GM21786 (cell line): ENCODE results near the gene XK.
A peak's percentile ranks its signal among the peaks of the same experiment; 100 is the strongest.
"Not testable (repeated sequence)": the region's sequence is repeated elsewhere in the genome, so short reads cannot be mapped to it uniquely, and the experiment has no call there.

Source experiments
- ATAC-seq: cut with Tn5 transposase; IDR thresholded peaks from one replicate; pipeline ENCODE4 v1.9.1; 2021; ENCODE audit not compliant: unreplicated experiment

Gene XK

GRCh38 chrX:37685381-37686359 is at the start of gene XK:
Gene XK, plus strand, starts transcription at chrX:37685791. Its CDS starts 171 bp downstream, at chrX:37685962.
- ATAC-seq, result no peak

DNA sequence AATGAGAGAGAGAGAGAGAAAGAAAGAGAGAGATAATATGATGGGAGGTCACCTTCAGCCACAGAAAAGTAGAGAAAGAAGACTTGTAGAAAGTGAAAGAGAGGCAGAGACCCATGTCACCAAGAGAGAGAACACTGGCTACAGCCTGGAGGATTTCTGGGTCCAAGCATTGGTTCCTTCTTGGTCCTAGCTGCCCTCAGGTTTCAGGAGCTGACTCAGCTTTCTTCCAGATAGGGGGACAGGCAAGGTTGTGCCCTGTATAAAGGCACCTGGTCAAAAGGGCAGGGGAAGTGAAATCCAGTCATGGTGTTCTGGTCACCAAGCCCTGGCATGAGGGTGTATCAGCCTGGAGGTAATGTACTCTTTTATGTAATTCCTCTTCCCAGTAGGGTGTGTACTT is 47.5 kb upstream of the XK start:
- ATAC-seq, result no peak

GRCh38 chrX:37640142-37640541 is 45.4 kb upstream of the XK start:
- no peak for ATAC-seq

GRCh38 chrX:37641859-37642258 is 43.7 kb upstream of the XK start:
- ATAC-seq, result no peak

DNA sequence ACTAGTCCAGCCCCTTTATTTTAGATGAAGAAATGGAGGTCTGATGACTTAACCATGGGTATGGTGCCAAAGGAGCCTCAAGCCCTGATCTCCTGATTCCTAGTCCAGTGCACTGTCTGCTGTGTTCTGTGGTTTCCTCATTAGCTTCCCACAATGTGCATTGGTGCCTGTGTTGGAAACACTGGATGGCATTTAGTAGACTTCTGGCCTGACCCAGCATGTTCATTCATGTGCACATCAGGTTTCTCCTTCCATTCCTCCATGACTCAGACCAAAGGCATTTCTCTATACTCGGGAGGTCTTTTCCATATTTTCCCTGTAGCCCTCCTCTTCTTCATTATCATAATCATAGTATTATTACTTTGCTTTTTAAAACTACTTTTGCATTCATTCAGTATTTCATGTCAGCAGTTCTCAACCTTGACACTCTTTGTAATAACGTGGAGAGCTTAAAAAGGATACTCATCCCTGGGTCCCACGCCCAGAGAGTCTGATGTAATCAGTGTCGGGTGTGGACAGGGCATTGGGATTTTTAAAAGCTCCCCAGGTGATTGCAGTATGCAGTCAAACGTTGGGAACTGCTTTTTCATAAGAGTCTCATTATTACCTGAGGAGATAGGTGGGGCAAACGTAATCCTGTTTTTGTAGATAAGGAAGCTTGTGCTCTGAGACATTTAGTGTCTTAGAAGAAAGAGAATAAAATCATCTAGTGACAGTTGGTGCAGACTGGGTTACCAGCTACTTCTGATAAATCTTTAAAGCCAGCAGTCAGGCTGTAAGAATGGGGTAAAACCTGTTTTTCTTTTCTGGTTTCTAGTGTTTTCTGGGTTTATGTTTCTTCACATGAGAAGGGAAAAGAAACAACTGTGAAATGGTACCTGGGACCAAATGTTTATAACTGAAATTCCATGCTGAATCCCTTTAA is 40.9 kb upstream of the XK start:
- ATAC-seq, result no peak

- no peak for ATAC-seq
Observed at GRCh38 chrX:37646254-37646653, 39.3 kb upstream of the XK start.

DNA sequence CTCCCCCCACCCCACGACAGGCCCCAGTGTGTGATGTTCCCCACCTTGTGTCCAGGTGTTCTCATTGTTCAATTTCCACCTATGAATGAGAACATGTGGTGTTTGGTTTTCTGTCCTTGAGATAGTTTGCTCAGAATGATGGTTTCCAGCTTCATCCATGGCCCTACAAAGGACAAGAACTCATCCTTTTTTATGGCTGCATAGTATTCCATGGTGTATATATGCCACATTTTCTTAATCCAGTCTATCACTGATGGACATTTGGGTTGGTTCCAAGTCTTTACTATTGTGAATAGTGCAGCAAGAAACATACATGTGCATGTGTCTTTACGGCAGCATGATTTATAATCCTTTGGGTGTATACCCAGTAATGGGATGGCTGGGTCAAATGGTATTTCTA is 34.7 kb upstream of the XK start:
- not testable (repeated sequence) for ATAC-seq

GRCh38 chrX:37651921-37652452 is 33.6 kb upstream of the XK start:
- no peak for ATAC-seq

DNA sequence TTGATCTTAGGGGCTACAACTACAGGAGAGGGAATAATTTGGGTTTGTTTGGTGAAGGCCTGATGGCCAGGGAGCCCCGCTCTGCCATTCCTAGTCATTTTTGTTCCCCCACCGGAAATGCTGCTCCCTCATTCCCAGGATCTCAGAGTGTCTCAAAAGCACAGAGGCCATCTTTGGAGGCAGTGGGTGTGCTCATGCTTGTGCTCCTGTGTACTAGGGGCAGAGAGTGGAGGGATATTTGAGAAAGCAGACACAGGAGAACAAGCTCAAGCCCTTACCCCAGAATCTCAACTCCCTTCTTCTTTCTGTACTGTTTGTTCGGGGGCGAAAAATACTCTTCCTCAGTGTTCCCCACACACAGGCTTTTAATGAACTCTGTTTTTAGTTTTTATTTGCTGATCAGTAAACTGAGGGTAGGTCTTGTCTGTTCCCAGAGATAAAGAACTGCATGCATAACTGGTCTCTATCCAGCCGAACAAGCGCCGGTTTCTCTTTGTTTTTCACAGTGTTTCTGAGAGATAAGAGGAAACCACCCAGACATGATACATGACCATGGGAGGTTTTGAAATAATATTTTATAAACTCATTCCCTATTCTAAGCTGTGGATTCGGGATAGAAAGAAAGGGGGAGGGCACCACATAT is 32.9 kb upstream of the XK start:
- ATAC-seq, result no peak

GRCh38 chrX:37653397-37654085 is 32.0 kb upstream of the XK start:
- ATAC-seq, result no peak

GRCh38 chrX:37658343-37659030 is 27.1 kb upstream of the XK start:
- no peak for ATAC-seq

- no peak for ATAC-seq
Observed at GRCh38 chrX:37659047-37659446, 26.5 kb upstream of the XK start.

- ATAC-seq, result no peak
Observed at GRCh38 chrX:37662181-37662580, 23.4 kb upstream of the XK start.

DNA sequence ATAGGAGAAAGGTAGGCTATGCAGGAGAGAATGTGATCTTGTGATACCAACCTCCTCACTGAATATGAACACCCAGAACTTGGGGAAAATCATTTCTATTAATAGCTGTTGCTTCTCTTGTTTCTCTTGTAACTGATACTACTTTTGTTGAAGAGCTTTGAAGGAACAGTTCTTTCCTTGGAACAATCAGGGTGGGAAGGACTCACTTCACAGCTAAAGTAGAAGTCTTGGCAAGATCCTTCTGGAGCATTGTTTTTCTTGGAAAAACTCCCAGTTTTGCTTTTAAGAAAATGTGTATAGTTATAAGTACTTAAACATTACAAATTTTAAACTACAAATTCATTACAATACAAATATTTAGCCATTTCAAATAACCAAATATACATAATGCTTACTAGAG is 19.1 kb upstream of the XK start:
- ATAC-seq, result no peak

- no peak for ATAC-seq
Observed at GRCh38 chrX:37667141-37667540, 18.4 kb upstream of the XK start.

DNA sequence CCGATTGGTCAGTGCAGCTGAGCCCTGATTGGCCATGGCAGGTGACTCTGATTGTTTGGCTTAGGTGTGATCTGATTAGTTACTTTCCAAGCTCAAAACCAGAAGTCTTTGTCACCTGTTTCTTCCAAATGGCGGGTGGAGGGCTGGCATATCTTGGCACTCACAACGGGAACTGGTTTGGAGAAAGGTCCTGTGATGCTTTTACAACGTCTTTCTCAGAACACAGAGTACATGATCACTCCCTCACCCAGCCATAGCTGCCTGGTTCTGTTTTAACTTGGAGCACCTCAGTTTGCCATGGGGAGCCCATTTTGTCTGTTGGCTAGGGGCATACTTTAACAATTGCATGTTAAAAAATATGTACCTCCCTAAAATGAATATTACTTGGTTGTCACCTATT is 13.0 kb upstream of the XK start:
- no peak for ATAC-seq

DNA sequence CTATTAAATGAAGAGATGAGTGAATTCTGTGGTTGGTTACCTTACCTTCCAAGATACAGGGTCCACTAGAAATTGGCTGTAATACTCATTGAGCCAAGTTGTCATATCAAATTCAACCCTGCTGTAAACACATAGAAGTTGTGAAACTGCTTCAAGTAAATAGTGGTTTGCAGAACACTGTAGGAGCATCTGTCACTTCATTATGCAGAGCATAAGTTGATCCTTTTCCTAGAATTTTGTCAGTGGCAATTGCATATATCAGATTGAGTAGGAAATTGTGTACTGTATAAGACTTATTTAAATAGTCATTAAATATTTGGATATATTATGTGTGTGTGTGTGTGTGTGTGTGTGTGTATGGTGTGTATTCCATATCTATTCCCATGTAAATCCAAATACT is 8.8 kb upstream of the XK start:
- no peak for ATAC-seq

- ATAC-seq, result no peak
Observed at GRCh38 chrX:37677243-37677642, 8.3 kb upstream of the XK start.

GRCh38 chrX:37677765-37678164 is 7.8 kb upstream of the XK start:
- peak; percentile 62 for ATAC-seq

DNA sequence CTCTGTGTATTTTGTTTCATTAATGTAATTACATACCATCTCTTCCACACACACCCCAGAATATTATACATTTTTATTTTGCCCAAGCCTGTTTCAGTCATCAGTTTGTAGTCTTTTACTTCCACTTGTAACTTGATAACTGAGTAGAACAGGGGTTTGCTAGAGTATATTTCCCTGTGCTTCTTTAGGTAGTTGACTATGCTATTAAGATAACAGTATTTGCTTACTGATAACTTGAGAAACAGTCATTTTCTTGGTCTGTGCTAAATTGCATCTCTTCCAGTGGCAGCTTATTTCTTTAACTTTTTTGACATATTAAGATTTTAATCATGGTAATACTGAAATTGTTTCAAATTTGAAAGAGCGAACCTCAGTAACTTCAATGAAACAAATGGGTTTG is 7.0 kb upstream of the XK start:
- no peak for ATAC-seq
